ENCODE data around the gene OR6X1.

The OR6X1 gene, protein sequence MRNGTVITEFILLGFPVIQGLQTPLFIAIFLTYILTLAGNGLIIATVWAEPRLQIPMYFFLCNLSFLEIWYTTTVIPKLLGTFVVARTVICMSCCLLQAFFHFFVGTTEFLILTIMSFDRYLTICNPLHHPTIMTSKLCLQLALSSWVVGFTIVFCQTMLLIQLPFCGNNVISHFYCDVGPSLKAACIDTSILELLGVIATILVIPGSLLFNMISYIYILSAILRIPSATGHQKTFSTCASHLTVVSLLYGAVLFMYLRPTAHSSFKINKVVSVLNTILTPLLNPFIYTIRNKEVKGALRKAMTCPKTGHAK

DNA sequence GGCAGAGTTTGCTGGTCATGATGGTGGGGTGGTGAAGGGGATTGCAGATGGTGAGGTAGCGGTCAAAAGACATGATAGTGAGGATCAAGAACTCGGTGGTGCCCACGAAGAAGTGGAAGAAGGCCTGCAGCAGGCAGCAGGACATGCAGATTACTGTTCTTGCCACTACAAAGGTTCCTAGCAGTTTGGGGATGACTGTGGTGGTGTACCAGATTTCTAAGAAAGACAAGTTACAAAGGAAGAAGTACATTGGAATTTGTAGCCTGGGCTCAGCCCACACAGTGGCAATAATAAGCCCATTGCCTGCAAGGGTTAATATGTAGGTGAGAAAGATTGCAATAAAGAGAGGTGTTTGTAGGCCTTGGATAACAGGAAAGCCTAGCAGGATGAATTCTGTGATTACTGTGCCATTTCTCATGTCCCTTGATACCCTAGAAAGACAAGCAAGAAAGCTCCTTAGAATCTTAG, at the start of gene OR6X1:
OR6X1 (minus strand) TSS at position 418 of the 468 bp plus-strand sequence; CDS start at position 418, 0 bp downstream.
- DNase-seq = no peak

DNA sequence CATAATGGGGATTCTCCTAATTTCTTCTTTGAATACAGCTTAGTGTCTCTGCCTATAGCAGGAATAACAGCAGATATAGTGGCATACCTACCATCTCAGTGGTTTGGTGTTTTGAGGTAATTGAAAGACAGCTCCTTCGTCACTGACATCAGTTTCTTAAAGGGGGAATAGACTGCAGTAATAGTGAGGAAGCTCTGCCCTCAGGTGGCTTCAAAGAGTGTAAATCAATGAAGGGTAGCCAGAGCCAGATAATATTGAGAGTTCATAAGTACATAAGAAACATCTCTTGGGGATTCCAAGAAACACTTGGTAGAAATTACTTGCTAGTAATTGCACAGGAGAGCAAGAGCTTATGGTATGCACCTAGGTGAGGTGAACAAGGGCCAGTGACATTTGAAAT, 47.4 kb upstream of the OR6X1 start:
- DNase-seq = no peak

DNA sequence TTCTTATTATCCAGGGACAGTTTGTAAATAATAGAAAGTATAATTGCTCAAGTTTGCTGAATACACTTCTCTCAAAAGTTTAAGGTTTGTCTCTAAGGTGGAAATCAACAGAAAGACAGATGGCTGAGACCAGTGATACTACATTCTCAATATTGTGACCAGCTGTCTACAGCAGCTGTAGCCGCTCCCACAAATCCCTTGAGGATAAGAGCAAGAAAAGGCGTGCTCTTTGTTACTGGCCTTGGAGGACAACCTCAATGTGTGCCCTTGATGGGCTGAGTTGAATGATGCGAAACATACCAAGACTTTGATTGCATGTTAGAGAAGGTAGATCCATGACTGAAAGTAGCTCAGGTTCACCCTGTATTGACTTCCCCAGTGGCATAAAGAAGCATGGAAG, 45.7 kb upstream of the OR6X1 start:
- DNase-seq = no peak

DNA sequence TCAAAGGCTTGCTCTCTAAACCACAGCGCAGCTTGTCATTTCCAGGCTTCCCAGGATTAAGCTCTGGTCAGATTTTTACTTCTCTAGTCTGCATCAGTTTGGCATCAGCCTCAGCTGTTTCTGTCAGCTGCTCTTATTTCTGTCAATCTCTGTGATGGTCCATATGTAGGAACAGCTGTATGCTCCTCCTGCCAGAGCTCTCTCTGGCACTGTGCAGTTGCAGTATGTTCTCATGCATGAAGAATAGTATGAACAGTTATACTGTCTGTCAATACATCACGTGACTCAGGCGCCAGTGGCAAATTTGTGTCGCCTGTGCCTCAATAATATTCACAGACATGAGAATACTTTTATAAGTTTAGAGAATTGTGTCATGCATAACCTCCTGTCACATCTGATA, 45.1 kb upstream of the OR6X1 start:
- no peak for DNase-seq

DNA sequence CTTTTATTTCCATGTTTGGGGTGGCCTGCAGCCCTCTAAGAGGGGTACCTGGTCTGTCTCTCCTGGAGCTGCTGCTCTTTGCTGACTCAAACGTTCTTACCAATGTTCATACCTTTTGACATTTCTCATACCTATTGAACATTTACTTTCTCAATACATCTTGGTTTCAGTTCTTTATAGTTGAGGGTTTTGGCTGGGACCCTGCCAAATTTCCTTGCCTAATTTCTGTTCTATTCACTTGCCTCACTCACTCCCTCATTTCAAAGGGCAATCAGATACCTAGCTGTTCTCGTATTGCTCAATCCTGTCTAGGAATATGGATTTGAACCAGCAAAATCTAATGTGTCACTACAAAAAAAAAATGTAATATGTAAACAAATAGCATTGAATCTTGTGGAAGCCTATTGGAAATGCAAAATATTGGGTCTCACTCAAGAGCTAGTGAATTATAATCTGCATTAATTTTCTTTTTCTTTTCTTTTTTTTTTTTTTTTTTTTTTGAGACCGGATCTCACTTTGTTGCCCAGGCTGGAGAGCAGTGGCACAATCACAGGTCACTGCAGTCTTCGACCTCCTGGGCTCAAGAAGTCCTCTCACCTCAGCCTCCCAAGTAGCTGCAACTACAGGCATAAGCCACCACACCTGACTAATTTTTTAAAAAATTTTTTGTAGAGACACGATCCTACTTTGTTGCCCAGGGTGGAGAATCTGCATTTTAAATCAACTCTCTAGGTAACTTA, 44.4 kb upstream of the OR6X1 start:
- DNase-seq = no peak

DNA sequence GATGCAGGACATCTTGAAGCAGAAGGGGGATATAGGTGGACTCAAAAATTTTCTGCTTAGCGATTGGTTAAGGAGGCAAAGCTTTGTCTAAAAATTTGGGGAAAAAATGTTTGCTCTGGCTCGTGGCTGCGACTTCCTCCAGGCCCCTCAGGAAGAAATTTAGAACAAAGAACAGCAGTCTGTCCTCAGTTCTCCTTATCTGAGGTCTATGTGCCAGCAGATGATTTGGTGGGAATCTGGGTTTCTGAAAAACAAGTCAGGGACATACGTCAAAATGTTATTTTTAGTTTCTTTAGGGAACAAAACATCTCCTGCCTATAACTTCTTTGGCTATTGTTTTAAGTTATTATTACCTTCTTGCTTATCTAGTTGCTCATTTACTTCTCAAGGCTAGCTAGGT, 43.8 kb upstream of the OR6X1 start:
- no peak for DNase-seq

DNA sequence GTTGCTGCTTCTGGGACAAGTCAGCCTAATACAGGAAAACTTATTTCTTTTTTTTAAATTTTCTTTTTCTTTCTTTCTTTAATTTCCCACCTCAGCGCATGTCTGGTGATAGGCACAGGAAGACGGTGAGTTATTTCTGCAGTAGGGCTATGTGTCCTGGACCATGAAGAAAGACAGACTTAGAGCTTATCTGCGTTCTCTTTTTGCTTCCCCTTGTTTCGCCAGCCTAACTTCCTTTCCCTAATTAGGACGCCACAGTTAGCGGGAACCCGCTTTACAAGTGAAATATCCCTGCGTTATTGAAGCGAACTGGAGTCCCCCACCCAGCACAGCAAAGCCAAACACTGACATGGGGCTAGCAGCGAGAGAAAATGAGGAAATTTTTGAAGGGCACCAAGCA, 43.2 kb upstream of the OR6X1 start:
- DNase-seq = no peak

DNA sequence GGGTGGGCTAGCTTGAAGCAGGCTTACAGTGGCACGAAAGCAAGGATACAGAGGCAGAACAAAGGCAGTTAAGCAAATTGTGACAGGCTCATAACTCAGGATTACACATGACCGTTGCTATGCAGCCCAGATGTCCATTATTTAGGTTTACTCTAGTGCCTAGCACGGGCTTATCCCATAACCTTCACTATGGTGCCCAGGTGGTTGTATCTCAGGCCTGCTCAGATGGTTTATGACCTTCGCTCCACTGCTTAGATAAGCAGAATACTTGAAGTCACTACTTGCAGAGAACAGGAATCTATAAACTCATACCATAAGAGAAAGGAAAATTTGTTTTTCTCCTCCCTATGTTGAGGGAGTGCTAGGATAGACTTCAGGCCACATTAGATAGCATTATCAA, 42.8 kb upstream of the OR6X1 start:
- DNase-seq = no peak

DNA sequence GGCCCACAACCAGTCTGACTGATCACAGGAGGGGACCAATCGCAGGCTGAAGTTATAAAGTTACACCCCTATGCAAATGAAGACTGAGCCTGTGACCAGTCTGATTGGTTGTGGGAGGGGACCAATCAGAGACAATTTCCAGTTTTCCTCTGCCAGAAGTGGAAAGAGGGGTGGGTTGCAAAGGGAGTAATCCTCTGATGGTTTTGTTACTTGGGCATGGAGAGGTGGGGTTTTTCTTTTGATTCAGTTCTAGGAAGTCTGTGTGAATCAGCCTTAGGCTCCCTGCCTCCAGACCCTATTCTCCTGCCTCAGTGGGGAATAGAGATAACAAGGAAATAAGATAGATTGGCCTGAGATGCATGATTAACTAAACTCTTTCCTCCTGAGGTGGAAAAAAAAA, 41.9 kb upstream of the OR6X1 start:
- no peak for DNase-seq

DNA sequence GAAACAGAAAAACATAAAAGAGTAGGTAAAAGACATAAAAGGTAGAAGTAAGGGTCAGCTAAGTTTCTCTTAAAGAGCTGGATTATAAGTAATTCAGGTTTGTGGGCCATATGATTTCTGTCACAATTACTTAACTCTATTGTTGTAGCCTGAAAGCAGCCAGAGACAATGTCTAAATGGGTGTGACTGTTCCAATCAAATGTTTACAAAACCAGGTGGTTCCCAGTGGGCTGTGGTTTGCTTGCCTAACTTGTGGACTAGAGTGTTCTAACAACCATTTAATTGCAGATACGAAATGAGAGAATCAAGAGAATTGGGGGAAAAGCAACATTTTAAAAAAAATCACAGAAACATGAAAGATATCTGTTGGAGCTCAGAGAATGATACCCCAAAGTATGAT, 29.2 kb upstream of the OR6X1 start:
- no peak for DNase-seq

DNA sequence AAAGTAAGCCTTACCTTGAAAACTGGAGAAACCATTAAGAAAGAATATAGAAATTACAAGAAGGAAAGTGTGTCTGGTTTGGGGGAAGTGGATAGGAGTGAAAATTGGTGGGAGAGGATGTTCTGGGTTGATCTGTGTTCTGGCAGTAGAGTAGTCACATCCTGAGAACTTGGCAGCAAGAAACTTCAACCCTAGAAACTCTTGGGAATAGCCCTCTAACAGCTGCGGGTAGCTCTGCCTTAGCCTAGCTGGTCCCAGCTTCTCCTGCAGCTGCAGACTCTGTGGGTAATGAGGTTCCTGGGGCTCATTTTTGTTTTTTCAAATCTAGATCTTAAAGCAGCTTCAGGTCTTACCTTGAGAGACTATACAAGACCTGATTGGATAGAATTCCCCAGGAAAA, 24.2 kb upstream of the OR6X1 start:
- no peak for DNase-seq

DNA sequence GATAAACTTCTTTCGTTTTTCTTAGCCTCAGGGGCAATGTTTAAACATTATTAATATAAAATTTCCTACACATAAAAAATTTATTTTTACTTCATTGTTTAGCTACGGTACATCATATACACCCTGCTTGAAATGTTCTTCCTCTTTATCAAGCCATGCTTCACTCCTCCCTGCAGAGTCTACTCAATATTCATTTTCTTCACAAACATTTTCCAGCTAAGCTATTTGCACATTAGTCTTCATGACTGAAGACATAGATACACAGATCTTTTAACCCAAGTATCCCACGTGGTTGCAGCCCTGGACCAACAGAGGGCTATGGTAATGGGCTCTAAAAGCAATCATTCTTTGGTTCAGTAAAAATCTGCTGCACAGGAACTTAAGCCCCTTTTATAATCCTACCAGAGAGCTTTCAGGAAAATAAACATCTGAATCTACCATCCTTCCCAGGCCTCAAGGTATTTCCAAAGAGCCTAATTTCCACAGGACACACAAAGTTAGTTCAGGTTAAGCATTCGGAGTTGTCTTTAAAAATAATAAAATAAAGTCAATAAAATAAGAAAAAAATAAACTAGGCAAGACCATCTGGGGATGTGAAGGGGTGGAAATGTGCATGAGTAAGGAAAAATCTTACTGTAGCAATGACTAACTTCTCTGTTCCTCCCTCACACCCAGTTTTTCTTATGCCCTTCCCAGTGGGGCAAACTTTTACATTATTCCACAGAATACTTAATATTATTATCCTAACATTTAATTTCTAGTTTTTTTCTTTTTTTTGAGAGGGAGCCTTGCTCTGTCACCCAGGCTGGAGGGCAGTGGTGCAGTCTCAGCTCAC, 21.6 kb upstream of the OR6X1 start:
- no peak for DNase-seq

DNA sequence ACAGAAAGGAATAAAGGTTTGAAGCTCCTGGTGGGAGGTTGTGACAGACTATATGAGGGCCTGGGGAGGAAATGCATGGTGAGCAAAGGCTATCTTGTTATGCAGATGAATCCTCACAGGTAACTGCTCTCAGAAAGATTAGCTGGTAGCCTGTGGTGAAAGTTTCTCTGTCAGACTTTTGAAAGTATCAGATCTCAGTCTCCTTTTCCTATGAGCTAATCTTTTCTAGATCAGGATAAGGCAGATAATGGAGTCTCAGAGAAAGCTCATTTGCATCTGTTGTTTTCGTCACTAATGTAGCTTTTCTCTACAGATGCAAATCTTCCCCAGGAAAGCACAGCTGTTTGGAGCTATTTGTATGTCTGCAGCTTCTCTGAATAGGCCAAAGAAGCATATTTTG, 21.0 kb upstream of the OR6X1 start:
- DNase-seq = no peak

DNA sequence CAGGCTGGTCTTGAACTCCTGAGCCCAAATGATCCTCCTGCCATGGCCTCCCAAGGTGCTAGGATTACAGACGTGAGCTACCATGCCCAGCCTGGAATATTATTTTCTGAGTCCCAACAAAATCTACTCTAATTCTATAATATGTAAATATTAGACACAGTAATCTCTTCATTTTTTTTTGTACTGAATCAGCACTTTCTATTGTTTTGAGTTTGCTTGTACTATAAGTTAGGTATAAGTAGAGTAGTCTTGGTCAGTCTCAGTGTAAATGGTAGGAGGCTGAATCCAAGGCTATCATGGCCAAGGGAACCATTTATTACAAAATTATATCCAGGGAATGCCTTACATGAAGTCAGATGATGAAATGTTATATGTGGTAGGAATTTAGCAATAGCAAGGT, 19.6 kb upstream of the OR6X1 start:
- no peak for DNase-seq

DNA sequence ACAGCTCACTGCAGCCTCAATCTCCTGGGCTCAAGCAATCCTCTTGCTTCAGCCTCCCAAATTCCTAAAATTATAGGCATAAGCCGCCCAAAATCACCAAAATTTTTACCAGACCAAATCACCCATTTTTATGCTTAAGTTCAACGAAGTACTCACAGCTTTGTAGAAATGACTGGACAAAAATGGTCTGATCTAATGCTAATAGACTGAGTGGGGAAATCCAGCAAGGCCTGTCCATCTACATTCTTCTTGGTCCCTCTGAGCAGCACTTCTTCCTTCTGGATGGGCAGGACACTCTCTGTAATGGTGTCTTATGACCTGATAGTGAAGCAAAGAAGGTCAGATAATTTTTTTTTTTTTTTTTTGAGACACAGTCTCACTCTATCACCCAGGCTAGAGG, 18.7 kb upstream of the OR6X1 start:
- no peak for DNase-seq

DNA sequence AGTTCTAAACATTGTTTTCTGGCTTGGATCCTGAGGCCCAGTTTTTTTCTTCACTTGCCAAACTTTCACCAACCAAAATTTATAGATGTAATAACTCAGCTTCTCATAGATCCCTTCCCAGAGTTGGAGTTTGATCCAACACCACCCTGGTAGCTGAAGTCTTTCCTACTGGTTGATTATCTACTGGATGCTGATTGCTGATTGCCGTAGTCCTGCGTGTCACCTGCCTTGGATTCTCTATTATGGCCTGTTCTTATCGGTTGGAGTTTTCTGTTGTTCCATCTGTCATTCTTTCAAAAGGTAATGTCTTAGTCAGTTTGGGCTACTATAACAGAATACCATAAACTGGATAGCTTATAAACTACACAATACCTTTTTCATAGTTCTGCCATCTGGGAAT, 17.3 kb upstream of the OR6X1 start:
- DNase-seq = no peak

DNA sequence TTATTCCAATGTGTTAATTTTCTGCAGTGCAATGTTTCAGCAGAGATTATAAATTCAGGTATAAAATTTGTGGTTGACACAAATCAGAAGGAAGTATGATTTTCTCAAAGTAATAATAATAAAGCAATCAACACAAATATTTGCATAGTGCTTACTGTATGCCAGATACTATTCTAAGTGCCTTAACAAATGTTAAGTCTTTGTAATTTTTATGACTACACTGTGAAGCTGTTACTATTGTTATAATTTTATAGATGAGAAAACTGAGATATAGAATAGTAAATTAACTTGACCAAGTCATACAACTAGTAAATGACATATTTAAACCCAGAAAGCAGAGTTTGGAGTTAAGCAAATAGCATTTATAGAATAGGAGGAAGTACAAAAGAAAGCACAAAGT, 16.4 kb upstream of the OR6X1 start:
- DNase-seq = no peak

DNA sequence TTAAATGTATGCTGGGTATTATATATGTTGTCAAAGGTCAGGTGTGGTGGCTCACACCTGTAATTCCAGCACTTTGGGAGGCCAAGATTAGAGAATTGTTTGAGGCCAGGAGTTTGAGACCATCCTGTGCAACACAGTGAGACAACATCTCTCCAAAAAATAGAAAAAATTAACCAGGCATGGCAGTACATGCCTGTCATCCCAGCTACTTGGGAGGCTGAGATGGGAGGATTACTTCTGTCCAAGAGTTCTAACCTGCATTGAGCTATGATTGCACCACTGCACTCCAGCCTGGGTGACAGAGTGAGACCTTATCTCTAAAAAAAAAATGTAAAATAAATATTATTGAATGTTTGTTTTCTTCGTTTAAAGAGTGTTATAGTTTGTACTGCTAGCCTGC, 11.3 kb upstream of the OR6X1 start:
- DNase-seq = no peak

DNA sequence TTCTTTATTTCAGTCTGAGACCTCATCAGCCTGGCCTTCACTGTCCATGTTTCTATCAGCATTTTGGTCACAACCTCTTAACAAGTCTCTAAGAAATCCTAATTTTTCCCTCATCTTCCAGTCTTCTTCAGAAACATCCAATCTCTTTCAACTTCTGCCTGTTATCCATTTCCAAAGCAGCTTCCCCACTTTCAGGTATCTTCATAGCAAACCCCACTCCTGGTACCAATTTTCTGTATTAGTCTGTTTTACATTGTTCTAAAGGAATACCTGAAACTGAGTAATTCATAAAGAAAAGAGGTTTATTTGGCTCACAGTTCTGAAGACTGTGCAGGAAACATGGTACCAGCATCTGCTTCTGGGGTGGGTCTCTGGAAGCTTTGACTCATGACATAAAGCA, 8.1 kb upstream of the OR6X1 start:
- no peak for DNase-seq

DNA sequence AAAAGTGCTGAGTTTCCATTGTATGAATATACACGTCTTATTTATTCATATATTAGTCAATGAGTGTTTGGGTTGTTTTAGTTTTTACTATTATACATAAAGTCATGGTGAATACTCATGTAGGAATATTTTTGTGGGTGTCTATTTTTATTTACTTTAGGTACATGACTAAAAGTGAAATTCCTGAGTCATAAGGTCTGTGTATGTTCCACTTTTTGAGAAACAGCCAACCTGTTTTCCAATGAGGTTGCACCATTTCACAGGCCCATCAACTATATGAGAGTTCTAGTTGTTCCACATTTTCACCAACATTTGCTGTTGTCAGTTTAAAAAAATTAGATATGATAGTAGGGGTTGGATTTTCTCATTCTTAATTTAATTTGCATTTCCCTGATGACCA, 6.6 kb upstream of the OR6X1 start:
- no peak for DNase-seq

DNA sequence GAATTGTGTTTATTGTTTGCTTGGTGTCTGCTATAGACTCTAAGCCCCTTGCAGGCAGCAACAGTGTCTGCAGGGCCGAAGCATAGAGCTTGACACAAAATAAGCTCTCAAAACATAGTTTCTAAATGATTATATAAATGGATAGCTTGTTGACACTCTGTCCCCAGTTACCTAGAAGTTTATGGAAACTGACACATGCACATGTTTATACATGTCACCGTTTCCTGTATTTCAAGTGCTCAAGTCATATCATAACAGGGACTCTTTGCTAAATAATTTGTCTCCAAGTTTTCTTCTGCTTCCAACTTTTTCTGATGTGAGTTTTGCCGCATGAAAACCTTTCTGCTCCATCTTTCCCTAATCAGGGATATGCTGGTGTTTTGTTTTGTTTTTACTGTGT, 3.7 kb upstream of the OR6X1 start:
- DNase-seq = no peak

DNA sequence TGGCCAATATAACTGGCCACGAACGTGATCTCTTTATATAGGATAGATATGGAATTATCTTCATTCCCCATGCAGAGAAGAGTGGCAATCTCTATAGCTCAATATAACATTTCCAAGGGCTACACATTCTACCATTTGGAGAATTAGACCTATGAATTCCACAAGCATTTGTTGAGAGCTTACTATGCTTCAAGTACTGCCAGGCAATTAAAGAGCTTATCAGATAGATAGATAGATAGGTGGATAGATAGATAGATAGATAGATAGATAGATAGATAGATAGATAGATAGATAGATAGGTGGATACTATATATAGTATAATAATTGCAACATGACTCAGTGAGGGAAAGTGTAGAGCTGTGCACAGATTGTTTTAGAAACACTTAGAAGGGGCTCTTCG, 1.5 kb upstream of the OR6X1 start:
- DNase-seq = no peak

DNA sequence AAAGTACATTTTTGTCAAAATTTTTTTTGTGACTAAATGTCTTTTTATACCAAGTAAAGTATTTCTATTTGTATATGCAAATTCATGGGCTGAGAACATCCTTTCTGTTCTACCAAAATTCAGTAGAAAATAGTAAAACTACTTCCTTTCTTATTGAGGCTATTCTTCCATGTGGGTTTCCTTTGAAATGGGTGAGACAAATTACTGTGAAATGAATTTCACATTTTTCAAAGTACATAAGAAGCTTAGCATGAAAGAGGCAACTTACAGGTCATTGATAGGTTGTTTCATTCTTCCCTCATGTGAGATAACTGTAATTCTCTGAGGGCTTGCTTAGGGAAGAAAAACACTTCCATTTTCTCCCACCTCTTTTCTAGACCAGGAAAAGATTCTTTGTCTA, 1.0 kb upstream of the OR6X1 start:
- DNase-seq = no peak

DNA sequence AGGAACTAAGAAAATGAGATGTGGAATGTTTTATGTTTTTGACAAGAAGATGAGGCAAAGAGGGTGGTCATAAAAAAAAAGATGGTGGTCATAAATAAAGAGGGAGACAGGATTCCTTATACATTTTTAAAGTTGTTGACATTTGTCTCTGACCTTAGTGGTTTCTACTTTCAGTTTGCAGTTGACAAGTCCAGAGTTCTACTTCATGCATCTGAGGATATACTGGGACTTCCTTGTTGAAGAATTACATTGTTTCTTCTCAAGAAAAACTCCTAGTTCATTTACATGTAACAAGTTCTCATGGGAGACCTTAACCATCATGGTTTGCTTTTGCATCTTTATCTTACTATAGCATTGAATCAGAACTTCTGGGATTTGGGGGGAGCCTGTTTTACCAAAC, 1.2 kb downstream of the OR6X1 start:
- DNase-seq = no peak
